ENCODE results near the gene ATP6V0D1. TPM values are rescaled to one million over a fixed set of nuclear protein-coding genes. Genes with fewer than 3 reads are reported as not detected.
A peak's percentile ranks its signal among the peaks of the same experiment; 100 is the strongest.

ATP6V0D1 gene
- total and polyA plus RNA-seq, 2 donors (not counting 1 experiment from before 2014, with no cell fraction given), result 62.1 to 91.0 TPM

- peak; percentile 84 for TF ChIP-seq CTCF (IDR thresholded peaks at IDR 0.05)
- TF ChIP-seq EZH2 (IDR thresholded peaks at IDR 0.05; ENCODE audit: borderline replicate concordance, insufficient read depth, low read depth, low read length, poor library complexity, severe bottlenecking), result no peak
- Histone ChIP-seq H3K27me3 (replicated peaks in 1 of 4; ENCODE audit: control extremely low read depth in 1 of 4, control insufficient read depth in 3 of 4, insufficient read depth in 4 of 4, low read length in 3 of 4) (peaks cover 0 to 33% (median 11%) of the 10 kb centered on the region in 4 experiments), H3K9ac (ENCODE audit: low read length) (no peak overlapping the region), H3K4me2 (replicated peaks; ENCODE audit: low read depth, low read length, poor library complexity, severe bottlenecking) (peak overlapping the region; percentile 49), H2AFZ (ENCODE audit: insufficient read depth, low read depth, low read length, poor library complexity, severe bottlenecking) (no peak overlapping the region), H3K4me3 (ENCODE audit: control extremely low read depth in 1 of 5, extremely low read depth in 1 of 5, insufficient read depth in 1 of 5, low read depth in 2 of 5, low read length in 4 of 5) (no peak overlapping the region), H4K20me1 (ENCODE audit: control insufficient read depth, insufficient read depth, low read length, poor library complexity, severe bottlenecking) (no peaks in the 10 kb centered on the region), H3K36me3 (replicated peaks in 1 of 2; ENCODE audit: control extremely low read depth in 1 of 2, control insufficient read depth in 1 of 2, extremely low read depth in 1 of 2, insufficient read depth in 2 of 2, low read length in 1 of 2) (no peaks in the 10 kb centered on the region), H3K79me2 (ENCODE audit: control insufficient read depth, insufficient read depth, low read length) (no peaks in the 10 kb centered on the region), H3K27ac (ENCODE audit: low read length in 2 of 2) (no peak overlapping the region), H3K4me1 (ENCODE audit: control insufficient read depth in 2 of 2, insufficient read depth in 2 of 2, low read length in 2 of 2) (peaks cover 11 to 16% of the 10 kb centered on the region in 2 donors), H3K9me3 (ENCODE audit: control extremely low read depth in 1 of 3, control insufficient read depth in 2 of 3, insufficient read depth in 1 of 3, low read length in 2 of 3) (peaks cover 0 to 1% (median 0%) of the 10 kb centered on the region in 3 donors)
- H3K9me3 Mint-ChIP-seq (ENCODE audit: insufficient read depth), result no peaks in the 10 kb centered on the region
- H3K27ac Mint-ChIP-seq, result no peak overlapping the region
- H3K4me3 Mint-ChIP-seq, result no peak overlapping the region
- H3K4me1 Mint-ChIP-seq, result peaks cover 3% of the 10 kb centered on the region
- POLR2A ChIA-PET, result no interaction called here
- 37% methylated on average over 42 of the region's 42 CpGs for WGBS (ENCODE audit: insufficient coverage)
- CTCF ChIA-PET, result interaction anchor here (0.5 to 1.9 kb wide), 15 partner anchors 9 to 154 kb away, joined by 3 to 11 read pairs (median 4); no protein-coding TSS in a partner anchor
- DNase-seq (peak; percentile 72), ATAC-seq (ENCODE audit: low read depth) (peak; percentile 78)
- peaks cover 16% of the 10 kb centered on the region for H3K27me3 Mint-ChIP-seq
- intact Hi-C loops (cut with micrococcal nuclease), result loop anchor here (1.0 to 10.0 kb wide), 4 partner anchors 54 to 422 kb away; partner anchors contain the start of gene PLEKHG4
These were observed 81.7 kb downstream of the ATP6V0D1 start for GRCh38 chr16:67399218-67399733.

- no peaks in the 10 kb centered on the region for H3K79me2 ChIP-seq (ENCODE audit: control insufficient read depth, insufficient read depth, low read length)
- no peaks in the 10 kb centered on the region for H3K36me3 ChIP-seq (replicated peaks in 1 of 2; ENCODE audit: control extremely low read depth in 1 of 2, control insufficient read depth in 1 of 2, extremely low read depth in 1 of 2, insufficient read depth in 2 of 2, low read length in 1 of 2)
- H3K9me3 Mint-ChIP-seq (ENCODE audit: insufficient read depth), result no peaks in the 10 kb centered on the region
- no peak overlapping the region for H3K4me3 ChIP-seq (ENCODE audit: control extremely low read depth in 1 of 5, extremely low read depth in 1 of 5, insufficient read depth in 1 of 5, low read depth in 2 of 5, low read length in 4 of 5)
- peaks cover 0 to 39% (median 17%) of the 10 kb centered on the region in 4 experiments for H3K27me3 ChIP-seq (replicated peaks in 1 of 4; ENCODE audit: control extremely low read depth in 1 of 4, control insufficient read depth in 3 of 4, insufficient read depth in 4 of 4, low read length in 3 of 4)
- DNase-seq (no peak), ATAC-seq (ENCODE audit: low read depth) (no peak)
- intact Hi-C loops (cut with micrococcal nuclease), result loop anchor here (1.0 to 10.0 kb wide), 4 partner anchors 54 to 421 kb away; partner anchors contain the start of gene PLEKHG4
- H3K4me1 Mint-ChIP-seq, result peaks cover 8% of the 10 kb centered on the region
- ChIA-PET CTCF (interaction anchor here (1.0 to 1.9 kb wide), 11 partner anchors 10 to 154 kb away, joined by 3 to 11 read pairs (median 4); no protein-coding TSS in a partner anchor), POLR2A (no interaction called here)
- peak overlapping the region; percentile 49 for H3K4me2 ChIP-seq (replicated peaks; ENCODE audit: low read depth, low read length, poor library complexity, severe bottlenecking)
- H3K27ac Mint-ChIP-seq, result no peak overlapping the region
- peaks cover 0 to 7% (median 0%) of the 10 kb centered on the region in 3 donors for H3K9me3 ChIP-seq (ENCODE audit: control extremely low read depth in 1 of 3, control insufficient read depth in 2 of 3, insufficient read depth in 1 of 3, low read length in 2 of 3)
- H3K27me3 Mint-ChIP-seq, result peaks cover 21% of the 10 kb centered on the region
- H4K20me1 ChIP-seq (ENCODE audit: control insufficient read depth, insufficient read depth, low read length, poor library complexity, severe bottlenecking), result no peaks in the 10 kb centered on the region
- no peak for TF ChIP-seq CTCF (IDR thresholded peaks at IDR 0.05)
- TF ChIP-seq EZH2 (IDR thresholded peaks at IDR 0.05; ENCODE audit: borderline replicate concordance, insufficient read depth, low read depth, low read length, poor library complexity, severe bottlenecking), result no peak
- H3K9ac ChIP-seq (ENCODE audit: low read length), result no peak overlapping the region
- H3K4me3 Mint-ChIP-seq, result no peak overlapping the region
- H3K27ac ChIP-seq (ENCODE audit: low read length in 2 of 2), result no peak overlapping the region
- H2AFZ ChIP-seq (ENCODE audit: insufficient read depth, low read depth, low read length, poor library complexity, severe bottlenecking), result no peak overlapping the region
- 96% methylated on average over 19 of the region's 19 CpGs for WGBS (ENCODE audit: insufficient coverage)
- peaks cover 16 to 22% of the 10 kb centered on the region in 2 donors for H3K4me1 ChIP-seq (ENCODE audit: control insufficient read depth in 2 of 2, insufficient read depth in 2 of 2, low read length in 2 of 2)
These were observed 82.3 kb downstream of the ATP6V0D1 start for GRCh38 chr16:67398546-67399217.
